ENCODE measurements around the gene PDCD2L. TPM values are rescaled to one million over a fixed set of nuclear protein-coding genes. Genes with fewer than 3 reads are reported as not detected.

The PDCD2L gene
- total RNA-seq, 1 experiment from 2014 or later, result 27.1 TPM

DNA sequence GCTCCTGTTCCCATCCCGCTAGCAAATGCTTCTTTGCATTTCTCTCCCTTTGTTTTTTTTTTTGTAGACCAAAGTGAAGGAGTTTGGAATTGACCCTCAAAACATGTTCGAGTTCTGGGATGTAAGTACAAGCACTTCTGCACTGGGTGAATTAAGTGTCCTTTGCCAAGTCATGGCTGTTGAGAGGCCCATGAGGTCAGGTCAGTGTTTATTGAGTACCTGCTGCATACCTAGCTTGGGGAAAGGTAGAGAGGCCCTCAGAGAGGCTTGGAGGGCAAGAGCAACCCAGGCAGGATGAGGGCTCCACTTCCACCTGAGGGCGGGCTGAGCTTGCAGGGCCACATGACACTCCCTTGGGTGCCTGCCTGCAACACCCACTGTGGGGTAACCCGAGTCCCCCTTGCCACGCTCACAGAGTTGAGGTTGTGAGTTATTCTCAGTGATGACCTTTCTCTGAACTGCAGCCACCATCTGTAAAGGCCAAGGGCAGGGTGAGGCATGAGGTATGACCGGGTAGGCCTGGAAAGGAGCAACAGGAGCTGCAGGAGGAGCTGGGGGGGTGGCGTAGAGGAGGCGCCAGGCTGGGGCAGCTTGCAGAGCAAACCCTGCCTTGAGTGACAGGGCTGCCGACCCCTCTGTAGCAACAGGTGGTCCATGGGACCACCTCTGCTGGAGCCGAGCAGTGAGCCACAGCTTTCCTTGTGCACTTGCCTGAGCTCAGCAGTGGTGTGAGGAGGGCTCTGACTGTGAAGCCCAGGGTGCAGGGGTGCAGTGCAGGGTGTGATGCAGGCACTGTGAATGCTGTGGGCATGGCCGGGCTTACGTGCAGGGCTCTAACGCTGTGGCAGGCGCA lies 22.6 kb upstream of the PDCD2L start:
- Histone ChIP-seq H3K36me3 (ENCODE audit: insufficient read depth, low read length, poor library complexity, severe bottlenecking) (peaks cover 83% of the 10 kb centered on the region), H3K4me3 (ENCODE audit: low read depth, low read length, poor library complexity, severe bottlenecking) (no peak overlapping the region), H3K9me3 (ENCODE audit: low read depth, low read length, poor library complexity, severe bottlenecking) (no peaks in the 10 kb centered on the region), H3K27ac (ENCODE audit: low read depth, low read length, poor library complexity, severe bottlenecking) (no peak overlapping the region), H3K4me1 (ENCODE audit: insufficient read depth, low read length, poor library complexity, severe bottlenecking) (no peaks in the 10 kb centered on the region), H3K27me3 (replicated peaks; ENCODE audit: insufficient read depth, low read depth, low read length, poor library complexity) (no peaks in the 10 kb centered on the region)
- POLR2A ChIA-PET (ENCODE audit: low non-redundant PET), result no interaction called here
- DNase-seq (ENCODE audit: low spot score), result no peak
- CTCF ChIA-PET, result no interaction called here
- TF ChIP-seq EZH2 (IDR thresholded peaks at IDR 0.05; ENCODE audit: borderline replicate concordance, low read depth, low read length, poor library complexity, severe bottlenecking), result no peak
- TF ChIP-seq, protein P1, sequence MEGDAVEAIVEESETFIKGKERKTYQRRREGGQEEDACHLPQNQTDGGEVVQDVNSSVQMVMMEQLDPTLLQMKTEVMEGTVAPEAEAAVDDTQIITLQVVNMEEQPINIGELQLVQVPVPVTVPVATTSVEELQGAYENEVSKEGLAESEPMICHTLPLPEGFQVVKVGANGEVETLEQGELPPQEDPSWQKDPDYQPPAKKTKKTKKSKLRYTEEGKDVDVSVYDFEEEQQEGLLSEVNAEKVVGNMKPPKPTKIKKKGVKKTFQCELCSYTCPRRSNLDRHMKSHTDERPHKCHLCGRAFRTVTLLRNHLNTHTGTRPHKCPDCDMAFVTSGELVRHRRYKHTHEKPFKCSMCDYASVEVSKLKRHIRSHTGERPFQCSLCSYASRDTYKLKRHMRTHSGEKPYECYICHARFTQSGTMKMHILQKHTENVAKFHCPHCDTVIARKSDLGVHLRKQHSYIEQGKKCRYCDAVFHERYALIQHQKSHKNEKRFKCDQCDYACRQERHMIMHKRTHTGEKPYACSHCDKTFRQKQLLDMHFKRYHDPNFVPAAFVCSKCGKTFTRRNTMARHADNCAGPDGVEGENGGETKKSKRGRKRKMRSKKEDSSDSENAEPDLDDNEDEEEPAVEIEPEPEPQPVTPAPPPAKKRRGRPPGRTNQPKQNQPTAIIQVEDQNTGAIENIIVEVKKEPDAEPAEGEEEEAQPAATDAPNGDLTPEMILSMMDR (conservative IDR thresholded peaks at IDR 0.05; ENCODE audit: low read depth, low read length), result no peak
- BruUV-seq (replicated peaks), result no TSS peak
- intact Hi-C loops (cut with micrococcal nuclease; ENCODE audit: unreplicated experiment), result no loop called here

DNA sequence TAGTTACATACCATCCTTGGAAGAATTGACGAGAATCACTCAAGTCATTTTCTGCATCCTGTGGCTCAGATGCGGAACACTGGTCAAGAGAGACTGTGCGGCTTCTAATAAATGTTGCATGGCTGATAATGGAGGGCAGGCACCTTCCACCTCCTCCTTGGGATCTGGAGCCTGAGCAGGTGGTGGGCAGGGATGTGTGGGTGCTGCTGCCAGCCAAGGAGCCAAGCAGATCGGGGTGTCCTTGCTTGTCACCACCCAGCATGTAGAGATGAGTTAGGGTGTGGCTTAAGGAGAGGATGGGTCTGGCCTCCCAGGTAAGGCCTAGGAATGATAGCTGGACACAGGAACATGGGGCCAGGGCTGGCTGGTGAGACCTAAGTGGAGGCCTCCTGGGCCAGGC lies 21.7 kb upstream of the PDCD2L start:
- no peak overlapping the region for H3K4me3 ChIP-seq (ENCODE audit: low read depth, low read length, poor library complexity, severe bottlenecking)
- no peaks in the 10 kb centered on the region for H3K27me3 ChIP-seq (replicated peaks; ENCODE audit: insufficient read depth, low read depth, low read length, poor library complexity)
- no peaks in the 10 kb centered on the region for H3K9me3 ChIP-seq (ENCODE audit: low read depth, low read length, poor library complexity, severe bottlenecking)
- no peak overlapping the region for H3K27ac ChIP-seq (ENCODE audit: low read depth, low read length, poor library complexity, severe bottlenecking)
- BruUV-seq (replicated peaks), result no TSS peak
- ChIA-PET POLR2A (ENCODE audit: low non-redundant PET) (no interaction called here), CTCF (no interaction called here)
- H3K36me3 ChIP-seq (ENCODE audit: insufficient read depth, low read length, poor library complexity, severe bottlenecking), result peaks cover 87% of the 10 kb centered on the region
- intact Hi-C loops (cut with micrococcal nuclease; ENCODE audit: unreplicated experiment), result no loop called here
- no peaks in the 10 kb centered on the region for H3K4me1 ChIP-seq (ENCODE audit: insufficient read depth, low read length, poor library complexity, severe bottlenecking)
- TF ChIP-seq EZH2 (IDR thresholded peaks at IDR 0.05; ENCODE audit: borderline replicate concordance, low read depth, low read length, poor library complexity, severe bottlenecking), result no peak
- TF ChIP-seq, protein P1 (conservative IDR thresholded peaks at IDR 0.05; ENCODE audit: low read depth, low read length), result no peak
- no peak for DNase-seq (ENCODE audit: low spot score)

DNA sequence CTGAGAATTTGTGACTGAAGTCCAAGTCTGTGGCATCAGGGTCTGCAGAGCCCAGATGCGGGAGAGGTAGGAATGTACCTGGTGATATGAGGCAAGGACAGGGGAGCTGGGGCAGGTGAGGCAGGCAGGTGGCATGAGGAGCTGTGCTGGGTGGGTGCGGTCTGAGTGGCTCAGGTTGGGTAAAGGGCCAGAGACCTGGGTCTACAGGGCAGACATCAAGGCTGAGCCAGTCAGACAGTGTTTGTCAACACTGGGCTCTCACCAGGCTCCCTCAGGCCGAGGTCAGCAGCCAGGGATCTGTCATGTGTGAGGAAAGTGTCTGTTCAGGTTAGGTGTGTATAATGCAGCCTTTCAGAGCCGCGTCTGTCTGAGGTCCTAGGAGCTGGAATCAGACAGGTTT lies 20.6 kb upstream of the PDCD2L start:
- no TSS peak for BruUV-seq (replicated peaks)
- Histone ChIP-seq H3K27me3 (replicated peaks; ENCODE audit: insufficient read depth, low read depth, low read length, poor library complexity) (no peaks in the 10 kb centered on the region), H3K4me1 (ENCODE audit: insufficient read depth, low read length, poor library complexity, severe bottlenecking) (no peaks in the 10 kb centered on the region), H3K4me3 (ENCODE audit: low read depth, low read length, poor library complexity, severe bottlenecking) (no peak overlapping the region), H3K27ac (ENCODE audit: low read depth, low read length, poor library complexity, severe bottlenecking) (no peak overlapping the region), H3K36me3 (ENCODE audit: insufficient read depth, low read length, poor library complexity, severe bottlenecking) (peaks cover 79% of the 10 kb centered on the region), H3K9me3 (ENCODE audit: low read depth, low read length, poor library complexity, severe bottlenecking) (no peaks in the 10 kb centered on the region)
- TF ChIP-seq, protein P1 (conservative IDR thresholded peaks at IDR 0.05; ENCODE audit: low read depth, low read length), result no peak
- TF ChIP-seq EZH2 (IDR thresholded peaks at IDR 0.05; ENCODE audit: borderline replicate concordance, low read depth, low read length, poor library complexity, severe bottlenecking), result no peak
- no peak for DNase-seq (ENCODE audit: low spot score)
- ChIA-PET POLR2A (ENCODE audit: low non-redundant PET) (no interaction called here), CTCF (no interaction called here)
- intact Hi-C loops (cut with micrococcal nuclease; ENCODE audit: unreplicated experiment), result no loop called here
